Muscle layer of duodenum (tissue), 2 donors: ENCODE data around the gene ICE1.
"Not testable (repeated sequence)": the region's sequence is repeated elsewhere in the genome, so short reads cannot be mapped to it uniquely, and the experiment has no call there.

ENCODE experiments used
- H3K27ac ChIP-seq: one replicate; pipeline ENCODE4 v1.7.0; 2013; ENCODE audit warnings: mild to moderate bottlenecking, low read length
- H3K27me3 ChIP-seq: one replicate; pipeline ENCODE4 v1.7.0; 2013; ENCODE audit warnings: low read depth, mild to moderate bottlenecking, control low read depth, low read length
- H3K36me3 ChIP-seq, 2 donors: one replicate each; pipeline ENCODE4 v1.7.0; 2013; ENCODE audit warnings: low read length in 2 of 2, control low read depth in 1 of 2, mild to moderate bottlenecking in 1 of 2; ENCODE audit not compliant: insufficient read depth in 2 of 2, control insufficient read depth in 1 of 2
- H3K4me1 ChIP-seq, 2 donors: one replicate each; pipeline ENCODE4 v1.7.0; 2013; ENCODE audit warnings: low read length in 2 of 2, mild to moderate bottlenecking in 2 of 2, control low read depth in 1 of 2, moderate library complexity in 1 of 2; ENCODE audit not compliant: insufficient read depth in 2 of 2, control insufficient read depth in 1 of 2
- H3K4me3 ChIP-seq, 2 donors: one replicate each; pipeline ENCODE4 v1.7.0; 2013; ENCODE audit warnings: low read length in 2 of 2, low read depth in 1 of 2, mild to moderate bottlenecking in 1 of 2
- H3K9me3 ChIP-seq, 2 donors: one replicate each; pipeline ENCODE4 v1.7.0; 2013; ENCODE audit warnings: low read length in 2 of 2, control low read depth in 1 of 2, mild to moderate bottlenecking in 1 of 2; ENCODE audit not compliant: control insufficient read depth in 1 of 2
- donor health status: healthy.

The ICE1 gene

GRCh38 chr5:5480481-5481111, 58.1 kb downstream of the ICE1 start:
- no peaks in the 10 kb centered on the region for H3K9me3 ChIP-seq
- H3K27me3 ChIP-seq = no peaks in the 10 kb centered on the region
- no peak overlapping the region for H3K27ac ChIP-seq
- H3K4me1 ChIP-seq = no peaks in the 10 kb centered on the region
- H3K4me3 ChIP-seq = no peak overlapping the region
- H3K36me3 ChIP-seq = peaks cover 8 to 17% of the 10 kb centered on the region in 2 donors

- Histone ChIP-seq H3K27me3 (no peaks in the 10 kb centered on the region), H3K27ac (no peak overlapping the region), H3K4me3 (no peak overlapping the region), H3K36me3 (peaks cover 2 to 22% of the 10 kb centered on the region in 2 donors), H3K9me3 (no peaks in the 10 kb centered on the region), H3K4me1 (no peaks in the 10 kb centered on the region)
Observed at GRCh38 chr5:5481206-5481605, 58.7 kb downstream of the ICE1 start.

DNA sequence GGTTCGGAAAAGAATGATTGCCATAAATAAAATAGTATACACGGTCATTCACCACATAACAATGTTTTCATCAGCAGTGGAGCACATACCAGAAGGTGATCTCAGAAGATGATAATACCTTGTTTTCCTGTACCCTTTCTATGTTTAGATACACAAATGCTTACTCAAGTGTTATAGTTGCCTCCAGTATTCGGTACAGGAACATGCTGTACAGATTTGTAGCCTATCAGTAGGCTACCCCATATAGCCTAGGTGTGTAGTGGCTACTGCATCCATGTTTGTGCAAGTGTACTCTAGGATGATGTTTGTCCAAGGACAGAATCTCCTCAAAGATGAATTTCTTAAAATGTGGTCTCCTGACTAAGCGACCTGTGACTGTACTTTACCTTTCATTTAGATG, 59.2 kb downstream of the ICE1 start:
- Histone ChIP-seq H3K27me3 (no peaks in the 10 kb centered on the region), H3K36me3 (peaks cover under 1 to 19% of the 10 kb centered on the region in 2 donors), H3K4me1 (no peaks in the 10 kb centered on the region), H3K9me3 (no peaks in the 10 kb centered on the region), H3K27ac (no peak overlapping the region), H3K4me3 (no peak overlapping the region)

DNA sequence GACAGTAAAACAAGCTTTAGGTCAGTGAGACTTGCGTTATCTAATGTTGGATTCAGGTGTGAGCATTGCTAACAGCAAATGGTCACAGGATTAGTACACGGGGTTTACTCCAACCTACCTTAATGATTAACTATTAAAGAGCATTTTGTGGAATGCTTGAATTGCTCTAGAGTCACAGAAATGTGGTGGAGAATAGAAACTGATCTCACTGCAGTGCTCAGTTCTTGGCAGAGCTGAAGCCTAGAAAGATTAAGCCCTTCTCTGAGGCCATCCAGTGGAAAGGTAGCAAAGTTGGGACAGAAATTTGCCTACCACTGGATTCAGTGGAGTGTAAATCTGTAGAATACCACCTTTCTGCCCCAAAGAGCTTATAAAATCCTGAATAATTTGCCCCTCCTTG, 60.9 kb downstream of the ICE1 start:
- no peaks in the 10 kb centered on the region for H3K4me1 ChIP-seq
- no peak overlapping the region for H3K27ac ChIP-seq
- H3K4me3 ChIP-seq = no peak overlapping the region
- H3K9me3 ChIP-seq = no peaks in the 10 kb centered on the region
- H3K27me3 ChIP-seq = no peaks in the 10 kb centered on the region
- peaks cover 9 to 16% of the 10 kb centered on the region in 2 donors for H3K36me3 ChIP-seq

DNA sequence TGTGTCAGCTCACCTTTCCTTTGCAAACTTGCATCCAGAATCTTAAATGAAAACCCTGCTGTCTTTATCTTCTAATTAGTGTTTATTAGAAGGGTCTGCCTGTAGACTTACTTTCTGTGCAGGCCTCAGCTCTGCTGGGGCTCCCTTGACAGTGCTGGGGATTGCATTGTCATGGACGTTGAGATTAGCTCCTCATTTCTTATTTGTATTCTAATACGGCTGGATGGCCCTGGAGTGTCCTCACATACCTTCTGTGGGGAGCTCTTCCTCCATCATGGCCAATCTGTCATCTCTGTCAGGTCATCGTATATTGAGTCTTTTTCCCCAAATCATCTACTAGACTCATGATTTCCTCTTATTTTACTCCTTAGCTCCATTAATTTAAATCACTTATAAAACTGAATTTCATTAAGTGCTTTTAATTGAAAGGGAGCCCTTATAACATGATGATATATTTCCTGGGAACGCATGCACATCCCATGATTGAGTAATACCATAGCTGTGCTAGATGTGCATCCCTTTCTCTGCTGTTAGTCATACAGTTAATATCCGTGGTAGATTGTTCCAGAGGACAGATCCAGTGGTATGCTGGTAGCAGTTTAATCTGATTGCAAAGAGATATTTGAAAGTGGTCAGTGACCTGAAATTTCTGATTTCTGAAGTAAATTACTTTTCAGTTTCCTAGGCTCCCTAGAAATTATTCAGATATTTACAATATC, 61.6 kb downstream of the ICE1 start:
- H3K4me3 ChIP-seq = no peak overlapping the region
- H3K36me3 ChIP-seq = peaks cover 9 to 18% of the 10 kb centered on the region in 2 donors
- no peak overlapping the region for H3K27ac ChIP-seq
- no peaks in the 10 kb centered on the region for H3K9me3 ChIP-seq
- no peaks in the 10 kb centered on the region for H3K4me1 ChIP-seq
- no peaks in the 10 kb centered on the region for H3K27me3 ChIP-seq

GRCh38 chr5:5486122-5486521, 63.6 kb downstream of the ICE1 start:
- Histone ChIP-seq H3K27me3 (no peaks in the 10 kb centered on the region), H3K4me1 (no peaks in the 10 kb centered on the region), H3K27ac (no peak overlapping the region), H3K36me3 (peaks cover 14 to 31% of the 10 kb centered on the region in 2 donors), H3K4me3 (no peak overlapping the region), H3K9me3 (no peaks in the 10 kb centered on the region)

DNA sequence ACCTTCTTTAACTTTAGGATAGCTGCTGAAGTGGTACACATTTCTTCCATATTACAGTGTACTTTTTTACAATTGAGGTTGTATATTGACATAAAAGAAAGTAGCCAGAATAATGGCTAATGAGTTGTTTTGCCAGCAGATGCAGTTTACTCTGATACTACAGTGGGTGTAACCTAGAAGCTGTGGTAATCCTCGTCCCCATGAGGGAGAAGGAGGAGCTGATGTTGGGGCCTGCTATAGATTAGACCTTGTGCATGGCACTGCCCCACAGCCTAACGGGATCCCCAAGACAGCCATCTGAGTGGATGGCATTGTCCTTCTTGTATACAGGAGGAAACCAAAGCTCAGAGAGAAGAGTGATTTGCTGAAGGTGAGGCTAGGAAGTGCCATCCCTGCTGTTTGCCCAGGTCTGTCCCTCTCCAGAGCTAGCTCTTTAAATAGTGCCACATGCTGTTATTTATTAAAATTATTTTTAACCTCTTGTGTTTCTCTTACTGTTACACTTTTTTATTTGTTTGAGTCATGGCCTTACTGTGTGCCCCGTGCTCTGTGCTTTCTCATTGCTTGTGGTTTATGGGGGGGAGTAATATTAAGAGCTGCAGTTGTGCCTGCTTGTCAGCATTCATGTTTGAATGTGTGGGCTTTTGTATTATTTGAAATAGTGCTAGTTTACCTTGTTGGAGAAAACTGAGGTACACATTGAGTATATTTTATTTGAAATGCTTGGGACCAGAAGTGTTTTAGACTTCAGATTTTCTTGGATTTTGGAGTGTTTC, 65.3 kb downstream of the ICE1 start:
- Histone ChIP-seq H3K27me3 (no peaks in the 10 kb centered on the region), H3K27ac (no peak overlapping the region), H3K36me3 (peaks cover 14 to 31% of the 10 kb centered on the region in 2 donors), H3K4me3 (no peak overlapping the region), H3K4me1 (no peaks in the 10 kb centered on the region), H3K9me3 (no peaks in the 10 kb centered on the region)

DNA sequence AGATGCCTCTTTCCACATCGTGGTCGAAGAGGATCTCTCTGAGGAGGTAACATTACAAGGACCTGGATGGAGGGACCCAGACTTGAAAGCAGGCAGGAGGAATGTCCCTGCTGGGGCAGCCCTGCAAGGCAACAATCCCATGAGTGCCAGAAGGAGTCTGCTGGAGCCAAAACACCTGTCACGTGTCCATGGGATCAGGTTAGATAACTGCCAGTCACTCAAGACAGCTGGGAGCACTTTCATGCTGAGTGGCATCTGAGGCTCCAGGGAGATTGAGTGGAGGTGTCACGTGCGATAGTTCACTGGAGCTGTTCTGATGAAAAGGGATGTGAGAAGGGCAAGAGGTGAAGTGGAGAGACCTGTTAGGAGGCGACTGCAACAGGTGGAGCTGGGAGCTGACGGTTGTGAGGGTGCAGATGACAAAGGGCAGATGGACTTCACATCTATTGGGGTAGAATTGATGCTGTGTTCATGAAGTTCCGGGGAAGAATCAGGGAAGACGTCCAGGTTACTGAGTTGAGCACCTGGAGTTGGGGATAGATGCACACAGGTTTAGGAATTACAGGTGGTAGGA, 68.4 kb downstream of the ICE1 start:
- Histone ChIP-seq H3K4me1 (peaks cover 0 to 12% of the 10 kb centered on the region in 2 donors), H3K9me3 (no peaks in the 10 kb centered on the region), H3K4me3 (no peak overlapping the region), H3K36me3 (peaks cover 14 to 23% of the 10 kb centered on the region in 2 donors), H3K27ac (no peak overlapping the region), H3K27me3 (no peaks in the 10 kb centered on the region)

- Histone ChIP-seq H3K9me3 (no peaks in the 10 kb centered on the region), H3K4me3 (no peak overlapping the region), H3K4me1 (peaks cover 0 to 26% of the 10 kb centered on the region in 2 donors), H3K36me3 (peaks cover 8 to 19% of the 10 kb centered on the region in 2 donors), H3K27ac (no peak overlapping the region), H3K27me3 (no peaks in the 10 kb centered on the region)
Observed at GRCh38 chr5:5492087-5492933, 69.8 kb downstream of the ICE1 start.

GRCh38 chr5:5492934-5493271, 70.4 kb downstream of the ICE1 start:
- not testable (repeated sequence) for H3K27me3 ChIP-seq, H3K9me3 ChIP-seq, H3K27ac ChIP-seq, H3K4me3 ChIP-seq
- Histone ChIP-seq H3K4me1 (peaks cover 0 to 29% of the 10 kb centered on the region in 2 donors), H3K36me3 (peaks cover 5 to 15% of the 10 kb centered on the region in 2 donors)
